ENCODE data around the gene THEMIS2.
A peak's percentile ranks its signal among the peaks of the same experiment; 100 is the strongest.

The THEMIS2 gene

DNA sequence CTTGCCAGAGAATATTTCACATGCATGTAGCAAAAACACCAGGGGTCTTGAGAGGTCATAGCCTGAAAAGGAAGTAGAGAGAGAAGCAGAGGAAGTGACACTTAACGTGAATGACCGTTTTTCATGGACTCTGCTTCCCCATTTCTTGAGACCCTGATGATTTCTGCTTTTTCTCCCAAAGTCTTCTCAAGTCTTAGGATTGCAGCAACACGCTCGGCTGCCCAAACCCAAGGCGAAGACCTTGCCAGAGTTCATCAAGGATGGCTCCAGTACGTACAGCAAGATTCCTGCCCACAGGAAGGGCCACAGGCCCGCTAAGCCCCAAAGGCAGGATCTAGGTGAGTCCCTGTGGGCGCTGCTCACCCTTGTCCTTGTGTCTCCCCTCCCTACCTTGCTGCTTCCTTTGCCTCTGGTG is 12.8 kb downstream of the THEMIS2 start:
- no peak for DNase-seq (ENCODE audit: low read depth in 4 of 4, low spot score in 1 of 4)

DNA sequence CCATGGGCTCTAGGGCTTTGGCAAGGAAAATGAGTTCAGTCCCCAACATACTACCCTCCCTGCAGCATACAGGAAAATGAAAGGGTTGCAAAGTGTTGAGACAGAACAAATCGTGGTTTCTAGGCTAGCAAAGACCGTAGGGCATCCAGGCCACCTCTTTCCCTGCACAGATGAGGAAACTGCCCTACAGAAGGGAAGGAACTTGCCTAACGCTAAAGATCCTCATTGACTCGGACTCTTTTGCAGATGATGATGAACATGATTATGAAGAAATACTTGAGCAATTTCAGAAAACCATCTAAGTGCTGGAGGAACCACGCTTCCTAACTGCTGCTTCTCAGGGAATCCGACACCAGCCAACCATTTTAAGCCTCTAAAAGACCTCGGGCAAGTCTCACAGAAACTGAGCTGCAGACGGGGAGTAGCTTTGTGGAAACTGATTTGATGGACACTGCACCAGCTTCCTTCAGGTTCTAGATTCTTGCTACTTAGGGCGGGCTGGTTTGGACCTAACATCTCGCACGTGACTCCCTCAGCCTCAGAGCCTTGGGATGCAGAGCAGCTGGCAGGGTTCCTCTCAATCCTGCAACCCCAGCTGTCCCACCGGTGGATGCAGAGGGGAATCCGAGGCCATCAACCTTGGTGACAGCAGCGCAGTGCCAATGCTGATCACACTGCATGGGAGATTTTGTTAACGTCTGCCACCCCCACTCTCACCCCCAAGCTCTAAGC is 13.4 kb downstream of the THEMIS2 start:
- no peak for DNase-seq (ENCODE audit: low read depth in 4 of 4, low spot score in 1 of 4)

DNA sequence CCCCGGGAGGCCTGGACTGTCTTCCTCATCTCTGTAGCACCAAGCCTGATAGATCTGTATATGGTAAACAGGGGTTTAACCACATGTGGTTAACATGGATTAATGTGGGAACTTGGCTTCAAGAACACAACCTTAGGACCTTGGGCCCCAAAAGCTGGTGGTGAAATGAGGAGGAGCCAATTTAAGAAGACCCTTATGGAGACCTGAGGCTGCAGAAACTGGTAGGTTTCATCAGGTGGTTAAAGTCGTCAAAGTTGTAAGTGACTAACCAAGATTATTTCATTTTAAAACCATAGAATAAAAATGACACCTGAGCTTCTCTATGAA is 14.0 kb downstream of the THEMIS2 start:
- no peak for DNase-seq (ENCODE audit: low read depth in 4 of 4, low spot score in 1 of 4)

DNA sequence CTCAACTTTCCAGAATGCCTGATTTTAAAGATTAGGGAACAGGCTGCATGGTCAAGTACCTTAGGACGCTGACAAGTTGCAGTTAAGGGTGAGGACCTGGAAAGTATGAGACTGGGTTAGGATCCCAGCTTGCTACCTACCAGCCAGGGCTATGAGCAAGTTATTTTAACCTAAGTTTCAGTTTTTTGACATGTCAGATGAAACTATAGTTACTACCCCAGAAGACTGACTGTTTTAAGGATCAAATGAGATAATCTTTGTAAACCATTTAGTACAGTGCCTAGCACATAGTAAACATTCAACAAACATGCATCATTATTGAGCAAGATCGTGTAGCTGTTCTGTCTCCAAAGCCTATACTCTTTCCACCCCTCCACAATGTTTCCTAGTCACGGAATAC is 14.4 kb downstream of the THEMIS2 start:
- DNase-seq (ENCODE audit: low read depth in 4 of 4, low spot score in 1 of 4): no peak

DNA sequence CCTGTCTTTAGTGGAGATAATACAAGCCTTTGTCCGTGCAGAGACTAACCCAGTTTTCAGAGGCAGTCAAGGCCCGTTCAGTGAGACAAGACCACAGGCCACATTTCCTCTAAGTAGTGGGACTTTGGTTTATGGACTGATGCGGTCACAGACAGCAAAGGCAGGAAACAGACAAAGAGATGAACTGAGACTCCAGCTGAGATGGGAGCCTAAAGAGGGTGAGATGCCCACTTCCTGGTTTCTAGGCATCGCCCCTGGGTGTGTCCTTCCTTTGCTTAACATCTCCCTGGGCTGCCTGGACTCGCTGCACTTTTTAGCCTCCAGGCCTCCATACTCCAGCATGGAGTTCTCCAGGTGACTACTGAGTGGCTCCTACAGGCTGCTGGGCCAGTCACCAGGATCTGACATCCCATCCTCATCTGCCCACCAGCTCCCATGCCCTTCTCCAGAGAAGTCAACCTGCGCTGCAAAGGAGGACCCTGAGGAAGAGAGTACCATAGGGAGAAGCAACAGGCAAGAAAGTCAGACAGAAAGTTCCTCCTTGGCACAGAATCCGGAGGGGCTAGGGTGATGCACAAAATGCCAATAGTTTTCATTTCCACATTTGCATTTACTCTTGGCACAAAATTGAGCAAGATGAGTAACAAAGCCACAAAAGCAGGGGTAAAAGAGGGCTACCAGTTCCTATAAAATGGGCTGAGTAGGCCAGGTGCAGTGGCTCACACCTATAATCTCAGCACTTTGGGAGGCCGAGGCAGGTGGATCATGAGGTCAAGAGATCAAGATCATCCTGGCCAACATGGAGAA is 15.1 kb downstream of the THEMIS2 start:
- DNase-seq (ENCODE audit: low read depth in 4 of 4, low spot score in 1 of 4): no peak

DNA sequence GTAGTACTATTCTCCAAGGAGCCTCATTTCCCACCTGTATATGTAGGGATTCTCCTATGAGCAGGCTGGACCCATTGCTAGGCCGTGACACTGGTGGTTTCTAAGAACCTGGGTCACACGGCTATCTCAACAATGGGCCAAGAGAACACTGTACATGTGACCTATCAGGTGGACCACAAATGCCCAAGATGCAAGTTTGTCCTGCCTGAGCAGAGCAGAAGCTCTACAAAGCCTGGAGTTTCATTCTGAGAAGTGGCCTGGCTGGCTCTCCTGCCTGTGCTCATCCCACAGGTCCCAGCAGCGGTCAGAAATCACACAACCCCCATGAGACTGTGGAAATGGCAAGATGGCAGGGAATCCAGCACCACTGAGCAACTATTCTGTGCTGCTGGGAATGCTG is 17.2 kb downstream of the THEMIS2 start:
- no peak for DNase-seq (ENCODE audit: low read depth in 4 of 4, low spot score in 1 of 4)

DNA sequence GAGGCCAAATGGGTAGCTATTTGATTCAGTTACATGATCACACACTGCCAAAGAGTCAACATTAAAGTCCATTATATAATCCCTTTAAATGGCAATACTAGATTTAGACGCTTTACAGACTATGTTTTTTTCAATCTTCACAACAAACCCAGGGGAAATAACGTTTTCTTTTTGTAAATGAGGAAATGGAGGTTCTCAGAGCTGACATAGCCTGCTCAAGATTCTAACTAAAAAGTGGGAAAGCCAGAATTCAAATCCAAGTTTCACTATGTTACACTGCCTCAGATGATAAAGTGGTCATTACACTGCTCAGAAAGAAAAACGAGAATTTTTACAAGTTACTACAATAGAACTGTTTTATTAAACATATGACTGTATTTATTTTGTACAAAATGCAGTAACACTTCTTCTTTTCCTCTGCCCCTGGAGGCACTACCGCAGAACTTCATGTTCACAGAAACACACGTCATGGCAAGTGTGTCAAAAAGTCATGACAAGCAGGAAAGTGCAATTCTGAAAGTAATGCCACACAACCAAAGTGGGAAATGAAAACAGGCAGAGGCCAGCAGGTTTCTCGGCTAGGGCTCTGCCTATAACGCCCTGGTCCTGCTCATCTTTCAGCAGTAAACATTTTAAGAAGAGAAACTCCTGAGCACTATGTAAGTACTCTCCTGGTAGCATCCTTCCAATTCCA is 19.0 kb downstream of the THEMIS2 start:
- peak in 1 of 4 experiments; percentile 34 for DNase-seq (ENCODE audit: low read depth in 4 of 4, low spot score in 1 of 4)

DNA sequence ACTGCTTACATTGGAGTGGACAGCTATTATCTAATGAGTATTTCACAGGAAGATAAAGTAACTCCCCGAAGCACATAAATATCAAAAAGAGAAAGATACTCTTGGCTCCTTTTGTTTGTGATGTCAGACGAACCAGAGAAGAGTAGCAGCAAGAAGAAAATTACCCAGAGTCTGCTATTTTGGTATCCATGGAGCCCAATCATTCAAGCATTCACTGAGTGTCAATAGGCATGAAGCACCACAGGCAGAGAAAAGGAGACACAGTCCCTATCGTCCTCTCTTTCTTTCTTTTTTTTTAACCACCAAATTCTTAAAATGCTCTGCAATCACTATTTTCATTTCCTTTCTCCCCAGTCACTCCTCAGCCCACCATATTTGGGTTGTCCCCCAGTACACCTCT is 22.2 kb downstream of the THEMIS2 start:
- no peak for DNase-seq (ENCODE audit: low read depth in 4 of 4, low spot score in 1 of 4)

DNA sequence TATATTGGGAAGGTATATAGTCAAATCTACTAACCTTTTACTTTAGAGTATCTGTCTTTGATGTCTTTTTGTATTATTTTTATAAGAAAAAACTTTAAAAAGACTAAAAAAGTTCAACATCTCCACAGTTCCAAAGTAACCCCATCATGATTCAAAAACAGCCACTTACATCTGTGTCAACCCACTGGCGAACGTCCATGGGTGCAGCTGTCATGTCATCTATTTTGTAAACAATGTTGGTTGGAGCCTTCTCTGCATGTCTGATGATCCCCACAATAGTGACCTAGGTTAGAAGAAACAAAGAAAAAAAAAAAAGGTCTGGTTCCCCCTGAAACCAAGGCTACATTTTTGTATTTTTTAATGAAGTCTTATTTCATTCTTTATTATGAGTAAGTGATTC is 34.4 kb downstream of the THEMIS2 start:
- no peak for DNase-seq (ENCODE audit: low read depth in 4 of 4, low spot score in 1 of 4)

DNA sequence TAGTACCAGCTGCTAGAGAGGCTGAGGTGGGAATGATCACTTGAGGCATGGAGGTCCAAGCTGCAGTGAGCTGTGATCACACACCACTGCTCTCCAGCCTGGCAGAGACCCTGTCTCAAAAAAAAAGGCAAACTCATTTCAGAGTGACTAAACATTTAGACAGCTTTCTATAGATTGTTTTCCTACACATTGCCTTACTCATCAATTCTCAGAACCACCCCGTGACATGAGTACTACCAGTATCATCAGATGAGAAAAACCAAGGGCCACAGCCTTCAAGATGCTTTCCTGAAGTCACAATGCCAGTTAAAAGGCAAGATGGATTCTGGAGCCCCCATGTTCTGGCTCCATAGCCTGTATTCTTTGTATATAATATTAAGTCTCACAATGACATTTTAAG is 40.1 kb downstream of the THEMIS2 start:
- DNase-seq (ENCODE audit: low read depth in 4 of 4, low spot score in 1 of 4): no peak

DNA sequence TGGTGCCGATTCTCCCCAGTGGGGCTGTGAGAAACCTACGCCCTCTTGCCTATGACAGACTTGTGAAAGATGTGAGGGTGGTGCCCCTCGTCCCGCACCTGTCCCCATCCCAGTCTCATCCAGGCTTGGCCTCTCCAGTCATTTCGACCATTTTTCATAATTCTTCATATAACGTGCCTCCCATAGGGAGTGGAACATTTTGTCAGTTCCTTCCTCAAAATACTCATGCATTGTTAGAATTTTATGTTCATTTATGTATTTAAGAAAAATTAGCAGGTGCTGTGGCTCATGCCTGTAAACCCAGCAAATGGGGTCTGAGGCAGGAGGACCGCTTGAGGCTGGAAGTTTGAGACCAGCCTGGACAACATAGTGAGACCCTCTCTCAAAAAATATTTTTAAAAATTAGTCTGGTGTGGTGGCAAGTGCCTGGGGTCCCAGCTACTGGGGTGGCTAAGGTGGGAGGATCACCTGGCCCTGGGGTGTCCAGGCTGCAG is 42.8 kb downstream of the THEMIS2 start:
- no peak for DNase-seq (ENCODE audit: low read depth in 4 of 4, low spot score in 1 of 4)

DNA sequence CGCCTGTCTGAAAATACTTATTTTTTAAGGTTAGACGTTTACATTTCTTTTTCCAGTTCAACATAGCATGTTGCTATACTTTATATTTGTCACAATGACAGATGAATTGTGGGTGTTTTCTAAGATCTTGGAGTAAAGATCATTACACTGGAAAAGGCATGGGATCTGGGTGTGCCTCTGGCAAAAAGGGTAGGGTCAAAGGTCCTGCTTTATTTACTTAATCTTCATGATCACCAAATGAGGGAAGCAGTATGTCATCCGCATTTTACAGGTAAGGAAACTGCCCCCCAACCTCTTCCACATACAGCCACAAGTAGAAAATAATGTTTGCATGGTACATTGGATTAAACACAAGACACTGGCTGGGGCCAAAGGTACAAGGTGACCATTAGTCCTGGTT is 49.9 kb downstream of the THEMIS2 start:
- no peak for DNase-seq (ENCODE audit: low read depth in 4 of 4, low spot score in 1 of 4)

DNA sequence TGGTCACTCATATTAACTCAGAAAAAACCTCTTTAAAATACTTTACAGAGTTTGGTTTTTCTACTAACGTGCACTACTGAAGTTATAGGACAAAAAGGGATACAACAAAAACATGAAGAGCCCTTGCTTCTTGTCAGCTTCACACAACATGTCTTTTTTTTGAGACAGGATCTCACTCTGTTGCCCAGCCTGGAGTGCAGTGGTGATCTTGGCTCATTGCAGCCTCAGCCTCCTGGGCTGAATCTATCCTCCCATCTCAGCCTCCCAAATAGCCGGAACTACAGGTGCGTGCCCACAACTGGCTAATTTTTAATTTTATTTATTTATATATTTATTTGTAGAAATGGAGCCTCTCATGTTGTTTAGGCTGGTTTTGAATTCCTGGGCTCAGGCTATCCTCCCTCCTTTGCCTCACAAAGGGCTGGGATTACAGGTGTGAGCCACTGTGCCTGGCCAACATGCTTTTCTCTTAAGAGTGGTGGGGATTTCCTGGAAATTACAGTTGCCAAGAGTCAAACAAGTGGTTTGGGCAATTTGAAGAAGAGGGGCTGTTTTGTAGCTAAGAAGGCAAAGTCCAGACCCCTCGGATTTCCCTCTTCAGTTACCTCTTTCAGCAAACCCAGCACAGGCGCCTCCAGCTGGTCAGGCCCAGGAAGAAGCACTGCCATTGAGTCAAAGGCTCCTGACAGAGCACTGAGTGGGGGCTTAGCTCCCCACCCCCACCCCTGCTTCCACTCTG is 56.0 kb downstream of the THEMIS2 start:
- DNase-seq (ENCODE audit: low read depth in 4 of 4, low spot score in 1 of 4): no peak

DNA sequence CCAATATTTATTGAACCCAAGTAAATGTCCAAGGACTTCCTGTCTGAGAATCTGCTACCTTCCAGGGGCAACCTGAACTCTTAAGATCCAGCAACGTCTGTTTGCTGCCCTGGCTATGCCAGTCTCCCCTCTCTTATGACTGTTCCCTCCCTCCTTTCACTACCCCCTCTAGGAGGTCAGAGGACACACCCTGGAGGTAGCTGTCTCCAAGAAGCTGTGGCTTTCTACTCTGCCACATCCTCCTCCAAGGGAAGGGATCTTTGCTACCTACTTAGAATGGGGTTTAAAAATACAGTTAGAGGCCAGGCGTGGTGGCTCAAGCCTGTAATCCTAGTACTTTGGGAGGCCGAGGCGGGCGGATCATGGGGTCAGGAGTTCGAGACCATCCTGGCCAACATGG is 58.8 kb downstream of the THEMIS2 start:
- no peak for DNase-seq (ENCODE audit: low read depth in 4 of 4, low spot score in 1 of 4)

DNA sequence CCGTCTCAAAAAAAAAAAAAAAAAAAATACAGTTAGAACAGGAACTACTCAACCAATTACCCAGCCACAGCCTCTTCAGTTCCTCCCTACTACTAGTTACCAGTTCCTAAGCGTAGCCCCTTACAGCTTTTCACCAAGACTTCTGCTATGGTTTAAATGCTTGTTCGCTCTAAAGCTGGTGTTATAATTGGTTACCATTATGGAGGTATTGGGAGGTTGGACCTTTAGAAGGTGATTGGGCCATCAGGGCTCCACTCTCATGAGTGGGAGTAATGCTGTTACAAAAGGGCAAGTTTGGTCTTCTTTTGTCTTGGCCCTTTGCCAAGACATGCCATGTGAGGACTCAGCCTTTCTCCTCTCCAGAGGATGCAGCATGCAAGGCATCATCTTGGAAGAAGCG is 59.4 kb downstream of the THEMIS2 start:
- DNase-seq (ENCODE audit: low read depth in 4 of 4, low spot score in 1 of 4): no peak

DNA sequence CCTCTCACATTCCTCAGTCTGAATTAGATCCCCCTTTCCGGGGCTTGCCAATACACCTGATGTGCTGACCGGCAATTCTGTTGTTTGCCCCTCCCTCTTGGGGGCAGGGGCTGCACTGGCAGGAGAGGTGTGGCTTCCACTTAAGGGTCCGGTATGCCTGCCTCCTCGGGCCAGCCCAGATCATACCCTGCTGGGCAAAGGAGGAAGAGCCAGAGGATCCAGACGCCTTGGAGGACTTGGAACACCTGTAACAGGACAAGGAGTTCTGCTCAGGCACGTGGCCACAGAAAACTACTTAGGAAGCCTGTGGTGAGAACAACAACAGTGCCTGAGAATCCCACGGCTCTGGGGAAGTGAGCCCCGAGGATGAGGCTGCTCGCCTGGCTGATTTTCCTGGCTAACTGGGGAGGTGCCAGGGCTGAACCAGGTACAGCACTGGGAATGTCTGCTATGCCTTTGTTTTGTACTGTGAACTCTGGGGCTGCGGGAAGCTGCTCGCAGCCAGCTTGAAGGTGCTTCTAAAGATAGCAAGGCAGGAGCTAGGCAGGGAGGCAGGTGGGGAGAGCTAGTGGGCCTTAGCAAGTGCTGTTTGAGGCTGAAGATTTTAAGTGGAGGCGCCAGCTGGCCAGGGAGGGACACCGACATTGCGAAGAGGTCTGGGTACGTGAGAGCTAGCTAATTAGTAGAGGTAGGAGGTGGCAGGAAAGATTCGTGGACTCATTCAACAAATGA is 62.6 kb downstream of the THEMIS2 start, which contains the start of gene SMPDL3B:
SMPDL3B (plus strand) TSS at position 183 of the 732 bp plus-strand sequence; CDS start at position 367, 184 bp downstream.
- DNase-seq (ENCODE audit: low read depth in 4 of 4, low spot score in 1 of 4): no peak

DNA sequence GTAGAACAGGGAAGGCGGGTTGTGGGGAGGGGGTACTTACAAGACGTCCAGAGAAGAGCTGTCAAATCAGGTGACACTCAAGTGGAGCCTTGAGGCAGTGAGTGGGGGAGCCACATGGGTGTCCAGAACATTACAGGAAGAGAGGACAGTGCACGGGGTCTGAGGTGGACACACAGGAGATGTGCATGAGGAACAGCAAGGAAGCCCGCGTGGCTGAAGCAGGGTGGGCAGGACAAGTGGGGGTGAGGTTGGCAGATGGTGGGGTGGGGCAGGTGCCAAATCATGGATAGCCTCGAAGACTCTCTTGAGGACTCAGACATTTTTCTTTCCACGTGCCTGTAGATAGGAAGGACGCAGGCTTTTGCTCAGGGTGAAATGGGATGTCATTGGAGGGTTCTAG is 63.4 kb downstream of the THEMIS2 start:
- no peak for DNase-seq (ENCODE audit: low read depth in 4 of 4, low spot score in 1 of 4)

Data from stimulated activated CD4-positive, alpha-beta T cell treated with anti-CD3 and anti-CD28 coated beads, Interleukin-1b, Interleukin-23, amount 100 ng/mL, for 24 hours (primary cell).